DMS79 treated with DMSO at 0.1 percent for 48 hours (cell line): ENCODE data around the gene CLUH.

Experiments
- DNase-seq: peaks from one replicate; lab custom pipeline; 2025; lab: John Stamatoyannopoulos, UW

Gene CLUH

DNA sequence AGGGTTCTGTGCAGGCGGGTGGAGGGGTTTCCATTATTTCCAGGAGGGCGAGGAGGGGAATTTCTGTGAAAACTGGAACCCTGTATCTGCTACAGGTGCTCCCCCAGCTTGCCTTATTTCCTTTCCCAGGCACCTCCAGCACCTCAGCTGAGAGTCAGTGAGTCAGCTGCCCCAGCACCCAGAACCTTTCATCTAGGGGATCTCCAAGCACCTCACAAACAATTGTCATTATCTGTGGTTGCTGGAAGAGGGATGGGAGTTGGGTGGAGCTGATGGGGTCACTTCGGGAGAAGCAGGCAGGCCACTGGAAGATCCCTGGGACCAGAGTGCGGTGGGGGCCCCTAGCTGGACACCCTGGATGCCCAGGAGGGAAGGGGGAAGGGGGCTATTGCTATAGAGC is 10.0 kb upstream of the CLUH start:
- DNase-seq = no peak

DNA sequence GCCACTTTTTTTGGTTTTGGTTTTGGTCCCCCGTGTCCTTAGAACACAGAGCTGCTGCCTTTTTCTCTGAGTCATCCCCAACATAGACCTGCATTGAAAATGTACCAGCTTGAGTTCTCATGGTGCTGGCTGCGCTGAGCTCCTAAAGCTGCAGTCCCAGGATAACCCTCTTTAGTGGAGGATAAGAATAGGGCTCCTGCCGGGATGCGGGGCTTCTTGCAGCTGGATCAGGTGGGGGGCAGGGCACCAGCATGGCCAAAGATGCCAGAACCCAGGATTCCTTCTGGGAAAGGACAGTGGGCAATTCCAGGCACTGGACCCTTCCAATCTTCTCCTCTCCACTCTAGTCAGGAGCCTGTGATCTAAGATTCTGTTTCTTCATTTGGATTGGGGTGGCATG is 8.3 kb upstream of the CLUH start:
- no peak for DNase-seq

DNA sequence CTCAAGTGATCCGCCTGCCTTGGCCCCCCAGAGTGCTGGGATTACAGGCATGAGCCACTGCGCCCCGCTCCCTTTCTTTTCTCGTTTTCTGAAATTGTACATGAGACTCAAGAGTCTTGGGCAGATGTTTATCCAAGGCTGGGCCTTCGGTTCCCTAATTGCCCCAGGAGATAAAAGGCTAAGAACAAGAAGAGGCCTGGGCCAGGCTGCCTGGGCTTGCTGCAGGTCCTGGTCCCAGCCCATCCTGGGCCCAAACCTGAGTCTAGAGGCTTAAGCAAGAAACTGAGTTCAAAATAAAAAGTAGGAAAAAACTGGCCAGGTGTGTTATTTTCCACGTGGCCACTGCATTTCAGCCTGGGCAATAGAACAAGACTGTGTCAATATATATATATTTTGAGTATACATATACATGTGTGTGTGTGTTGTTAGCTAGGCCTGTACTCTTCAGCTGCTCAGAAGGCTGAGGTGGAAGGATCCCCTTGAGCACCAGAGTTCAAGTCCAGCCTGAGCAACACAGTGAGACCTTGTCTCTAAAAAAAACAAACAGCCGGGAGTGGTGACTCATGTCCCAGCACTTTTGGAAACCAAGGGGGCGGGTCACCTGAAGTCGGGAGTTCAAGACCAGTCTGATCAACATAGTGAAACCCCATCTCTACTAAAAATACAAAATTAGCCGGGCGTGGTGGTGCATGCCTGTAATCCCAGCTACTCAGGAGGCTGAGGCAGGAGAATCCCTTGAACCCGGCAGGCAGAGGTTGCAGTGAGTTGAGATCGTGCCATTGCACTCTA is 6.8 kb upstream of the CLUH start:
- no peak for DNase-seq

DNA sequence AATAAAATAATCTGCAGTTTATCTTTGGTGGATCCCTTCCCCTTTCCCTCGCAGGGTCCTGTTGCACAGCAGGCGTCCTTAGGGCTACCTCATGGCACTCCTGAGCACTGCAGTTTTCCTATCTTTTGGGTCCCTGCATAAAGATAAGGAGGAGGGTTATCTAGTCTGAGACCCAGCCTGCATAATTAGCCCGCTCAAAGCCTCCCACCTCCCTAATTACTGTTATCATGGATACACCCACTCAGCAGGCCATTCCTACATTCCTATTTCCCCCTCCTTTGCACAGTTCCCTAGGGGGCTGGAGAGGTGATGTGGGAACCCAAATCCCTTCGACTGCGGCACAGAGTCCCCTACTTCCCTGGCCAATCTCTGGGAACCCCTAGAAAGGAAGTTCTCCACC is 5.1 kb upstream of the CLUH start:
- DNase-seq = no peak

DNA sequence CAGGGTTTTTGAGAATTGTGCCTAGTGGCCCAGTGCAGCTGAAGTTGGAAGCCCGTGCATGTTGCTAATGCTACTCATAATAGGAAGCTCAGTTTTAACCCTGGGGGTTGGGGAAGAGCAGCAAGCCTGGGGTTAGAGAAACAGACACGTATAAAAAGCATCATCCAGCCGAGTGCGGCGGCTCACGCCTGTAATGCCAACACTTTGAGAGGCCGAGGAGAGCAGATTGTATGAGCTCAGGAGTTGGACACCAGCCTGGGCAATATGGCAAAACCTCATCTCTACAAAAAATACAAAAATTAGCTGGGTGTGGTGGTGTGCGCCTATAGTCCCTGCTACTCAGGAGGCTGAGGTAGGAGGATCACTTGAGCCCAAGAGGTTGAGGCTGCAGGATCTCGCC is 2.3 kb upstream of the CLUH start:
- no peak for DNase-seq

DNA sequence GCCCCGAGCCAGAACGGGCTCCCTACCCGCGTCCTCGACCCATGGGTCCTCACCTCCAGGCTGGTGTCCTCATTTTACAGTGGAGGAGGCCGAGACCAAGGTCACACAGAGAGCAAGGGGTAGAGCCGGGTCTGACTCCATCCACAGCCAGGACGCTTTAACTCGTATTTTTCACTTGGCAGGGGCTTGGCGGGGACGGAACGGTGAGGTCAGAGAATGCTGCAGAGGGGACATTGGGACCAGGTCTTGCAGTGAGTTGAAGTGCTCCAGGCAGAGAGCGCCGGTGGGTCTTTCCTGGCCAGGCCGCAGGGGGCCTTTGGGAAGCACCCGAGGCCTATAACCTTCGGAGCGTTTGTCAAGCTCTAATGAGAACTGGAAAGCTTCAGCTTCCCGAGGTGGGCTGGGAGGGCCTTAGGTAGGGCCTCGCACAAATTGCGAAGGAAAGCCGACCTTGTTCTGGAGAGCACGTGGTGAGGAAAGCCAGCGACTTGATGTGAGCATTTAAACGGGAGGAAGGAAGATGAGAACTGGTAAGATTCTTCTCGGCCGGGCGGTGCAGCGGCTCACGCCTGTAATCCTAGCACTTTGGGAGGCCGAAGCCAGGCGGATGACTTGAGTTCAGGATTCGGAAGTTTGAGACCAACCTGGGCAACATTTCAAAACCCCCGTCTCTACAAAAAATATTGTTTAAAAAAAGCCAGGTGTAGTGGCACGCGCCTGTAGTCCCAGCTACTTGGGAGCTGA is 908 bp upstream of the CLUH start:
- DNase-seq = peak; percentile 53

DNA sequence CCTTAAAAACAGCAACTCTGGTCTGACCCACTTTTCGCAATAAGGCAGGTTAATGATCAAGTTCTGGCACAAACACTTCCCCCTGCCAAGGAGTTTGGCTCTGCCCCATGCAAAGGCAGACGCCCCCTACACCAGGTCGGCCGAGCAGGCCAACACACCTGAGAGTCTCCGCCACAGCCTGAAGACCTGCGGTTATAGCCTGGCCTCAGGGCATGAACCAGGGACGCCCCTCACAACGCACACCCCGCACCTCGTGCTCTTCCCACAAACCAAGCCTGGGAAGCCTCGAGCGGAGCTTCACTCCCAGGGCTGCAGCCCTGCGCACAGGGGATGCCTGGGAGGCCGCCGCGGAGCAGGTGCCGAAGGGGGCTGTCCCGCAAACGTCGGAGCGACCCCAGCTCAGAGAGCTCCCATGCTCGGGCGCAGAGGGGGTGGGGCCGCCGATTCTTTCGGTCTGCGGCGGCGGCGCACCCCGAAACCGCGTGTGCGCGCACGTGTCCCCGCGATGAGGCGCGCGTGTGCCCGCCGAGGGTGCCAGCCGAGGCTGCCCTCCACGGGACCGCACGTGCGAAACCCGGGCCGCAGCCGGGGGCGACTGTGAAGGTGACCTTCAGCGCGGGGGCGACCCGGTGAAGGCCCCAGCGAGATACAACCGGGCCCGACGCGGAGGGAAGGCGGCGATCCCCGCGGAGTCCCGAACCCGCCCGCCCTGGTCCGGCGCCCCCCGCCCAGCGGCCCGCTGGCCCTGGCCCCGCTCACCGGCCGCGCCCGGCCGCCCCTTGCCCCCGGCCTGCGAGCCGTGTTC is 559 bp downstream of the CLUH start:
- no peak for DNase-seq

DNA sequence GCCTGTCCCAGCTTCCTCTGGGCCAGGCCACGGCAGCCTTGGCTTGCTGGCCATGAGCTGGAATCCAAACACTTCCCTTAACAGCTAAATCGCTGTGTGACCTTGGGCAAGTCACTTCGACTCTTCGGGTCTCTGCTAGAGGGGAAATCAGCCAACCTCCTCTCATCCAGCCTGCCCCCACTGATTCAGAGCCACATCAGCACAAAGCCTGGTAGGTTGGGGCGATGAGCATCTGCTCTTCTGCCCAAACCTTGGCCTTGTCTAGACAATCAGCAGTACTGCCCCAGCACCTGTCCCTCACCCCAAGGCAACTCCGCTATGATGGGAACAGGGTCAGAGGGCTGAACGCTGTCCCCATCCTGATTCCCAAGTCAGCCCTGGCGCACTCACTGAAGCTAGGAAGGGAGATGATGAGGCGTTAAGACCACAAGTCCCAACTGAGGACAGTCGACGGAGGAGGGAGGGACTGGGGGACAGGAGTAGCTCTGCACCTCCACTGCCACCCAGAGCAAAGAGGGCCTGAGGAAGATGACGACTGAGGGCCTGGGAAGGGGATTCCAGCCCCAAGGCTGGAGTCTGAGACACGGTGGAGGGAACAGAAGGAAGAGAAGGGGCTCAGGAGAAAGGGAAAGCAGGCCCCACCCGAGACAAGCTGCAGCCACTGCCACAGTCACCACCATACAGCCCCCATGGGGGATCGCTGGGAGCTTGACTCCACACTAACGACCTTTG is 1.3 kb downstream of the CLUH start:
- DNase-seq = no peak

DNA sequence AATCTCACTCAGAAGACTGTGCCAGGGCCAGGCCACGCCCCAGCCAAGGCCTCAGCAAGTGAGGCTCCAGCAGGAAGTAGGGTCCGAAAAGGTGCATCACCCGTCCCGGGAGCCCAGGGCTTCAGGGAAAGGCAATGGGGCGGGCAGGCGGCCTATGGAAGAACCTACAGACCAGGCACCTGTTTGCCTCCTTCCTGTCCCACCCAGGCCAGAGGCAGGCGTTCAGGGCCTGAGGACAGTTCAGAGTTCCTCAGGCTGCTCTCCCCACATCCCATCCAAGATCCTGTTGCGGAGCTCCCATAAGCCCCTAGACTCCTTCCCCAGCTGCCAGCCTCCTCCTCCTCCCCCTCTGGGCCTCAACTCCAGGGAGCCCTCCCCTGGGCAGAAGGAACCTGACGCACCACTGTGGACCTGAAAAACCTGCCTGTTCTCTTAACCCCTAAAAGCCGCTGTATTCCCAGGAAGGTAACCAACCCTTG is 2.3 kb downstream of the CLUH start:
- DNase-seq = no peak

DNA sequence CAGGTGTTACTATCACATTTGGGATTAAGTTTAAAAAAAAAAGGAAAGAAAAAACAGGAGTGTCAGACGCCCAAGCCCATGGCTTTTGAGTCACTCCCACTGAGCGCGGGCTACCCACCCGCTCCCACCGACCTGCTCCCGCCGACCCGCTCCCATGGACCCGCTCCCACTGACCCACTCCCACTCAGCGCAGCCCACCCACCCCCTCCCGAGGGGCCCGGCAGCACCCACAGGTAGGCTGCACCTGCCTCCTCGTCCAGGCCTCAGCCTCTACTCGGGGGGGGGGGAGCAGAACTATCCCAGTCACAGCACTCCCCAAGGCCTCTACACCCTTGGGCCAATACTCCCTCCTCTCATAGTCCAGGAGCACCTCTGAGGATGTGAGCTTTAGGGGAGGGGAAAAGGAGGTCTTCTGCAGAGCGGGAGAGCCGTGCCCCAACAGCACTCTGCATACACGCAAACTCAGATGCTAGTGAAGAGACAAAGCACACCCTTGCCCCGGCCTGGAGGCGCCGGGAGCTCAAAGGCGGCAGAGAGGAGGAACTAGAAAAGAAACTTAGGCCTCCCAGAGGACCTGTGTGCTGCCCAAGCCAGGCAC is 2.9 kb downstream of the CLUH start:
- DNase-seq = no peak

DNA sequence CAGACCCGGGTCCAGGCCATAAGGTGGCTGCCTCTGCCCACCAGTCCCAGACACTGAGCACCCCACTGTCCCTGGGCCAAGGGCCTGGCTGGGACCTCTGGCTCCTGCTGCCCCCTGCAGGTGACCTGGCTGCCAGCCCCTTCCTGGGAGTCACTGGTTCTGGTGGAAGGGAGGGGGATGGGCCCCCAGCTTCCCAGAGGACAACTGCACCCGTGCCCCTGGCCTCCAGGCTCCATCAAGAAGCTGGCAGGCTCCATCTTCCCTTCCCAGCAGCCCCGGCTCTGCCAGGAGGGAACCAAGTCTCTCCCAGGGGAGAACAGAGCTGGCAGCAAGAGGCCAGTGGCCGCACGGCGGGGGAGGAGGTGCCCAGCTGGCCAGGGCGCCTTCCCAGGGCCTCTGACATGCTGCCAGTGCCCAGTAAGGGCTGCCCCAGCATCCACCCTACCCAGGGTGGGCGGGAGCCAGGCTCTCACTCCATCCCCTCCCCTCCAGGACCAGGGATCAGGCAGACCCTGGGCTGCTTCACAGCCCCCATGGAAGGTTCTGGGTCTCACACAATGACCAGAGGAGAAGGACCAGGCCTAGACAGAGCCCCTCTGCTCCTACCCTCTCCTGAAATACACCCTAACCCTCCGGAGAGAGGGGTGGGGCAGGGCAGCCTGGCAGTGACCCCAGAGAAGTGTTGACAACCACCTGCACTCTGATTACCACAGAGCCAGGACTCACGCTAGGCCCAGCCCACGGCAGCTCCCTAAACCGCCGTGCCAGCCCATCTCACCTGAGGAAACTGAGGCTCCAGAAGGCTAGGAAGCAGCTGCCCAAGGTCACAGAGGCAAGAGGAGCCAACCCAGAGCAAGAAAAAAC is 3.6 kb downstream of the CLUH start:
- DNase-seq = no peak

DNA sequence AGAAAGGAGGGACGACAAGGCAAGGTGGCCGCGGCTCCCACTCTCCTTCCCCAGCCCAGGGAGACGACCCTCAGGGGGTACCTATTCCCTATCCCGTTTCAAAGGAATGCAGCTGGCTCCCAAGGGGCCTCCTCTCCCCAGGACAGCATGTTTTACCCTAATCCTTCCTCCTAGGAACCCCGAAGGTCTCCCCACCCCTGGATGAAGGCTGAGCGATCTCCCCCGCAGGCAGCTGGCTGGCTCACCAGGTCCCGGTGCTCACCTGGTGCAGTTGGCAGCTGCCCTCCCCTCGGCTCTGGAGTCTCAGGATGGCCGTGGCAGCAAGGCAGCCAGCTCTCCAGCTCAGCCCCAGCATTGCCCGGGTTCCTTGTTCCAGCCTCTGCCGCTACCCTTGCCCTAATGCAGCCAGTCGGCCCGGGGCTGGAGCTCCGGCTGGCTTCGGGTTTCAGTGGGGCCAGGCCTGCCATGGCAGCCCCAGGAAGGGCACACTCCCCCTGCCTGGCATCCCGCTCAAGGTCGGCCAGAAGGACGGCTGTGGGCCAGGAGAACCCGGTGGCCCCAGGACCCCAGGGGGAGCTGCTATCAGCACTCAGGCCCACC is 4.6 kb downstream of the CLUH start:
- DNase-seq = no peak

DNA sequence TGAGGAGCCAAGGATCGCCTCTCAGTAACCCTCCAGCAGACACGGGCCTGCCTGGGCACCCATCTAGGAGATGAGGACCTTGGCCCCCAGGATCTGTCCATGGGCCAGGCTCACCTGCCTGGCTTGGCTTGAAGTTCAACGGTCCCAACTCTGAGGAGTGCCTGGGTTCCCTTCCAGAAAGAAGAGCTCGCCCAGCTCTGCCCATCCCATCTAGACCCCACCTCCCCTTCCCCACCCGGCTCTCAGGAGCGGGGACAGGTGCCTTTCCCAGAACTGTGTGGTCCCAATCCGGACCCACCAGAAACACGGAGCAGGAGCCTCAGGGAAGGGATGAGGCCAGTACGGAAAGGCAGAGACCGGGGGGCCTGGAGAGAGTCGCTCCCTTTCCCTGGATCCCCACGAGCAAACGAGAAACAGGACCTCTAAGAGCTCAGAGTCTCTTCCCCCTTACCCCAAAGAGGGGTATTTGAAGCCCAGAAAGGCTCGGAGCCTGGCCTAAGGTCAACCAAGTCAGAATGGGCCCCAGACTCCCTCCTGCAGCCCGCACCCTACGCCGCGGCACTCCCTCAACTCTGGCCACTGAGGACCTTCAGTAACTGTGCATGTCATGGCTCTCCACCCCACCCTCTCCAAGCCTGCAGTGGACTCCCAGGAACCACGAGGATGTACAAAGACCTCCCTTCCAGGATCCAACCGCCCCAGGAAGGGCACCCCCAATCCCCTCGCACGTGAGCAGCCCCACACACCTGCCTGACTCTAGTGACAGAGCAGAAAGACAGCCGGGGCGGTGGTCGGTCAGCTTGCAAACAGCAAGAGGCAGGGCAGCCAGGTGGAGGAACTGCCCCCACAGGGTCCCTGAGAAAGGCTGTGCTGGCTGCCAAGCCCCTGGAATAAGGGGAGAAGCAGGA is 5.4 kb downstream of the CLUH start:
- no peak for DNase-seq

DNA sequence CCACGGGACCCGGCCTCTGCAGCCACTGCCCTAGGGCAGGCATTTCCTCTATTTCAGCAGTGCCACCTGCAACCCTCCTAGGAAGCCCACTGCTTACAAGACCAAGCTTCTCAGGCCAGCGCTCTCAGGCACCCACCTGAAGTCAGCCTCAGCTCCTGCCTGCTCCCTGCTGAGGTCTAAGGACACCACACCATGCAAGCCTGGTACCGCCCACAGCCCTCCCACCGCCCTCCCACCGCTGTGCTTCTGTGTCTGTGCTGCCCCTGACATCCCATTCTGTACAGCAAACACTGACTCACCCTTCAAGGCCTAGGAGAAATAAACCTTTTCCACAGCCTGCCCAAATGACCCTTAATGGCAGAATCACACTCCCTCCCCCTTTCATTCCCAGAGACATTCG is 6.3 kb downstream of the CLUH start:
- no peak for DNase-seq

DNA sequence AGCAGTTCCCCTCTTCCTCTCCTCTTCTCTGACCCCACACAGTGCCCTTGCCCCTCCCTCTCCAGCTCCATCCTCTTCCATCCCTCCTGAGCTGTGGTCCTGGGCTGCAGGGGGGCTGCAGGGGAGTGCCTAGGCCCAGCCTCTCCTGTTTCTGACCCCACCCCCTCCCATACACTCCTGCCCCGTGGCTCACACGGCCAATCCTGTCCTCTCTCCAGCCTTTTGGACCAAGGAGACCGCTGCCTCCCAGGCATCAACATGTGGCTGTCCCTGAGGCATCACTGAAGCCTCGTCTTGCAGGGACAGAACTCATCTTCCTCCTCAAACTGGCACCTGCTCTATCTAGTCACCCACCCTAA is 6.7 kb downstream of the CLUH start:
- no peak for DNase-seq

DNA sequence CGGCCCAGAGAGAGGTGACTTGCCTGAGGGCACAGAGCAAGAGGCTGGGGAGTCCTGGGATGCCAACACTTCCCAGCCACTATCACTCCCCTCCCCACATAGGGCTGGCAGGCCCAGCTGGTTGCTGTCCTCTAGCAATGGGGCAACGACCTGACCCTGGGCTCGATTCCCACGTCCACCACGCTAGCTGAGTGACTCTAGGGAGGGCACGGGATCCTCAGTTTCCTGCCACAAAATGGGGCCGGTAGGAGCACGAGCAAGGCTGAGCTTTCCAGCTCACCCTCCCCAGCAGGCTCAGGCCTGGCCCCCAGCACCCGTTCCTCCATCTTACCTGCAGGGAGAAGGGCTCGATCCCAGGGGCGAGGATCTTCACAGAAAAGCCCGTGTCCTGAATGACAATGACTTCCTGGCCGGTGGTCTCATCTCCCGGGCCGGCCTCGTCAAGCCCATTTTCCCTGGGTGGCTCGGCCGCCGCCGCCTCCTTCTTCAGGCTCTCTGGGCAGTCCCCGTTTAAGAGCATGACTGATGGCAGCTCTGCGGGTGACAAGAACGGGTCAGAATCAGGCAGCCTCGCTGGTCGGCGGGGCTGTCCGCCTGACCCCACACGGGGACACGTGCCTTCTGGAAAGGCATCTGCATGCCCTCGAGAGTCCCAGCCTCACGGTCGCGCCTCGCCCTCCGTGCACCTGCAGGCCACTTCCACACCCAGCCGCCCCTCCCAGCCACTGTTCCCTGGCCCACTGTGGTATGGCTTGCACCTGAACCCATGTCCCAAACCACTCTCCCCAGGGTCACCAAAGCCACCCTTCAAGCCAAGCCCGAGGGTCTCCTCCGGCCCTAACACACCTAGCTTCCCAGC is 7.3 kb downstream of the CLUH start:
- DNase-seq = no peak

DNA sequence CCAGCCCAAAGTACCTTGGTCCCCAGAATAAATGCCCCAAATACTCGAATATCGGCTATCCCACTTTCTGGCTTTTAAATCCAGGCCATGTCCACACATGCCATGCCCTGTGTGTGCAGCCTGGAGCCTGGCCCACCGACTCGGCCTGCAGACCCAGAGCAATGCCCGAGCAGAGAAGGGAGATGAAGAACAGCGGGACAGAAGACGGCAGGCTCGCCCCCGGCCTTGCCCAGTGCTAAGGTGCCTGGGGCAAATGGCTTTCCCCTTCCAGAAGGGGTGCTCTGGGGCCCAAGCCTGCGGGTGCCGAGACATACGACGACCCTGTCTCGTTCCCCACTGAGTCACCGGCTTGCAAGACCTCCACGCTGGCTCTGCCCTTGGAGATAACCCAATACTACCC is 8.0 kb downstream of the CLUH start:
- DNase-seq = no peak

DNA sequence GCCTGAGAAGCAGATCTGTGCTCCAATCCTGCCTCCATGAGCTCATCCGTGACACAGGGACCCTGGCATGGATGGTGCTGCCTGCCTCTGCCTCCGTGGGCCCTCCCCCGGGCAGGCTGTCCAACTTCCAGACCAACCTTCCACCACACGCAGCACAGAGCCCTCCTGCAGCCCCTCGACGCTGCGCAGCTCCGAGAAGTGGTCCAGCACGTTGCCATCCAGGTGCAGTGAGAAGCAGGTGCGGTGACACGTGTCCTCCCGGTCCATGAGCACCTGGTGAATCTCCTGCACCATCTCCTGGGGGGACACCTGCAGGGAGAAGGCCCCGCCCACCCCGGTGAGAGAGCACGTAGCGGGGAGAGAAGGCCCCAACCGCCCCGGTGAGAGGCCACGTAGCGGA is 8.4 kb downstream of the CLUH start:
- DNase-seq = no peak
